Stimulated activated CD8-positive, alpha-beta memory T cell treated with anti-CD3 and anti-CD28 coated beads, Interleukin-15, amount 100 ng/mL, for 24 hours (primary cell): ENCODE results near the gene DMKN.

ENCODE experiments used
- DNase-seq: peaks from one replicate; pipeline ENCODE4 v3.0.0-alpha.2; 2020; ENCODE audit warnings: low read depth

The DMKN gene

DNA sequence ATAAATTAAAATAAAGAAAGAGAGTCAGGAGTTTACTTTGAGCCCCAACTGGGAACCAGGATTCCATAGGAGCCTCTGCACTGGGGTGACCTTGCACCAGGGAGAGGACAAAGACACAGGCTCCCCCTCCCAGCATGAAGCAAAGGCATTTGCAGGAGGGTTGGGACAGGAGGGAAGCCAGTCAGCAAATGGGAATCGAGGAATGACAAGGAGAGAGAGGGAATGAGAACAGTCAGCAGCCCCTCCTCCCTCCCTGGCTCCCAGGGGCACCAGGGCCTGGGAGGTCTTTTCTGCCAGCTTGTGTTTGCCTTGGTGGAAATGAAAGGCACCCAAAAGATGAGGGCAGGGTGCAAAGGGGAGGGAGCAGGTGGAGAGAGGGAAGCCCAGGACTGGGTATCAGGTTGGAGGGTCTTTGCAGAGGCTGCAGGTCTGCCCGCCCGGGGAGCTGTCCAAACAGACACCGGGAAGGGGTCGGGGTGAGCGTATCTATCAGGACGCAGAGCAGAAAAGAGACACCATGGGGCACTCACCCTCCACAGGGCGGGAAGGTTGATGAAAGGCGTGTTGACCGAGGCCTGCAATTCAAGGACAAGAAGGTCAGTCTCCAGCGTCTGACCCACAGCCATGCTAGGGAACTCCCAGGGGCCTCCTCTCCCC is 10.9 kb upstream of the DMKN start:
- no peak for DNase-seq

DNA sequence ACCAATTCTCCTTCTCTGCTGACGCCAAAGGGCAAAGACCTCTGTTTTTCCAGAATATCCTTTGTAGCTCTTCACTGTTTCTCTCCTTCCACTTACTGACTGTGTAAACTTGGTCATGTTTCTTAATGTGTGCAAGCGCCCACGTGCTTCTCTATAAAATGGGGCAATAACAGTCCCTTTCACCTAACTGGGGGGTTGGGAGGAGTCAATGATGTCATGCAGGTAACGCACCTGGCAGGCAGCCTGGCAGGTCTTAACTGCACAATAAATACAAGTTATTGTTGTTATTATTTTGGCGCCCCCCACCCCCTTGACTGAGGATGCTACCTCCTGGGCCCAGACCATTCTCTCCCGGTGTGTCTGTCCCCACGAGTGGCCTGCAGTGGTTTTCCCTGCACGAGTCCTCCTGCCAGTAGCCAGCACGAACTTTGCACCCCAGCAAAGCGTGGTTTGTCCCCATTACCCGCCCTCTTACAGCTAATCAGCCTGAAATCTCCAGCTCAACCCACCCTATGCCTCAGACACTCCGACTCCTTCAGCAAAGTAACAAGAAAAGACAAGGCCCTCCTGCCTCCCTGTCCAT is 9.4 kb upstream of the DMKN start:
- DNase-seq: no peak

DNA sequence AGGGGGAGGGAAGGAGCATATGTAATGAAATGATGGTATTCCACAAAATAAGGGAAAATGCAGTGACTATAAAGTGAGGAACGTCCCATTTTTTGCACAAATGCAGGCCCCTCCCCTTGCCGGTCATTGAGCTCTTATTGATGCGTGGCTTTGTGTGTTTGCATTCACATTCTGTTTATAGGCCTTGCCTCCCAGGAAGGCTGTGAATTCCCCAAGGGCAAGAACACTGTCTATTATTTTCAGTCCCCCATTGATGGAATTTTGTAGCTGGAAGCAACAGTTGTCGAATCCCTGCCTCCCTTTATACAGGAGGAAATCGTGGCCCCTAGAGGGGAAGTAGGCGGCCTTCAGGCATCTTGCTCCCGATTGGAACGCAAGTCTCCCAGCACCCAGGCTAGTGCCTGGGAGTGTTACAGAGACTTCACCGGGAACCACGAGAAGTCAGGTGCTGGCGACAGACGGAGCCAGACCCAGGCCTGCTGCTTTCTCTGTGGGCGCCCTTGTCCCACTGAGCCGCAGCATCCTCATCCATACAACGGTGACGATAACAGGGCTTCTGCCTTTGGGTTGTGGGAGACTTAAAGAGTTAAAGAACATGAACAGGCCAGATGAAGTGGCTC is 7.8 kb upstream of the DMKN start:
- DNase-seq: no peak

DNA sequence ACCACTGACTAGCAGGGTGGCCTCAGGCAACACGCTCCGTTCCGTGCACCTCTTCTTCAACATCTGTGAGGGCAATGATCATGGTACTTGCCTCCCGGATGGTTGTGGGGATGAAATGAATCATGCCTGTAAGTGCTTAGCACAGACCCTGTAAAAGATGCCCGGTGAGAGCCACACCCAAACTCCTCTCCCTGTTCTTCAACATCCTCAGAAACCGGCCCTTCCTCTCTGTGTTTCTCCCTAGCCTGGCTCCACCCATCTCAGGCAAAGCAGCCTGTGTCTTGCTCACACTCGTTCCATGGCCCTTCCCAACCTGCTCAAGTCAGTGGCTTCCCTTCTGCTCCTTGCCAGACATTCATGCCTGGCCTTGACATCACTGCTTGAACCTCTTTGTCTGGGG is 5.8 kb upstream of the DMKN start:
- no peak for DNase-seq

DNA sequence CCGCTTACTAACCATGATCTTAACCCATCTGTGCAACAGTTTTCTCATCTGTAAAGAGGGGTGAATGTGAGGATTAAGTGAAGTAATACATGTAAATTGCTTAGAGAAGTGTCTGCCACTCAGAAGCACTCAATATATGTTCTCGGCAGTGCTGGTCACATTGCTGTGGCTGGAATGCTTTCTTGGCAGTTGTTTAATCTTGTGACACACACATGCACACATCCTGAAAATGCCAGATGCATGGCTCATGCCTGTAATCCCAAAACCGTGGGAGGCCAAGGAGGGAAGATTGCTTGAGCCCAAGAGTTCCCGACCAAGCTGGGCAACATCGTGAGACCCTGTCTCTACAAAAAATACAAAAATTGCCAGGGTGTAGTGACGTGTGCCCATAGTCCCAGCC is 4.9 kb upstream of the DMKN start:
- DNase-seq: no peak

DNA sequence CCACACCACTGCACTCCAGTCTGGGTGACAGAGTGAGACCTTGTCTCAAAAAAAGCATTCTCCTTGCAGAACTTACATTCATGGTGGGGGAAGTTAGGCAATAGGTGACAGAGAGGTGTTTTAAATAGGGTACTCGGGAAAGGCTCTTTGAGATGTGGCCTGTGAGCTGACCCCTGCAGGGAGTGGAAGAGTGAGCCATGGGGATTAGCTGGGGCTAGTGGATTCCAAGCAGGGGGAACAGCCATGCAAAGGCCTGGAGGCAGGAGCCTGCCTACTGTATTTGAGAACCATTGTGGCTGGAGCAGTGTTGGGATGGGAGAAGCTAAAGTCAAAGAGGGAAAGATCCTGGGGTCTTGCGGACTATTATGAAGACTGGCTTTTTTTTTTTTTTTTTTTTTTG is 3.9 kb upstream of the DMKN start:
- DNase-seq: no peak

DNA sequence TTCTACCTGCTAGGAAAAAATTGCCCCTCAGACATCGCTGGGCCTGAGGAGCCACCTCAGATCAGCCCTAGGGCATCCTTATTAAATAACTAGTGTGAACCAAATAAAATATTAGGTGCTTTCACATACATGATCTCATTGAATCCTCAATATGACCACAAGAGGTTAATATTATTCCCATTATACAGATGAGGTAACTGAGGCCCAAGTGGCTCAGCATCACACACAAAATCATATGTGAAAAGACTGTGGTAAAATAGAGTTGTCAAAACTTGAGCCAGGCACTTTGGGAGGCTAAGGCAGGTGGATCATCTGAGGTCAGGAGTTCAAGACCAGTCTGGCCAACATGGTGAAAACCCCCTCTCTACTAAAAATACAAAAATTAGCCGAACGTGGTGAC is 2.9 kb upstream of the DMKN start:
- no peak for DNase-seq

DNA sequence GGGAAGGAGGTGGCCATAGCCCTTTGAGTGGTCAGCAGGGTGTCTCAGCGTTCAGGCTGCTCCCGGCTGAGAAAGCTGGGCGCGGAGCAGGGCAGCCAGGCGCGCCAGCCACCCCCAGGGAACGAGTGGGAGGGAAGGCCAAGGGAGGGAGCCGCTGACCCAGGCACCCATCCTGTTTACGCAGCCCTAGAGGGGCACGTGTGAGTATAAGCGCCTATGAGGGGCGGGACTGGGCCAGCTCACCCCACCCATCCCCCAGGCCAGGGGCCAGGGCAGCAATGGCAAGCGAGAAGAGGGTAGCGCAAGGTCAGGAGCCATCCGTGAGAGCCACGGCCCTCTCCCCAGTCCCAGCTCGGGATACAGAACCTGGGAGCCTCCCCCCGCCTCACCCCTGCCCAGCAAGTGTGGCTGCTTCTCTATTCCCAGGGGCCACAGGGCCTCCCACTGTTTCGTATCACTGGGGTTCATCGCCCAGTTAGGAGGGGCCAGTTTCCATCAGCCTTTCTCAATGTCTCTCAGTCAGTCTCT is 897 bp upstream of the DMKN start:
- DNase-seq: no peak

DNA sequence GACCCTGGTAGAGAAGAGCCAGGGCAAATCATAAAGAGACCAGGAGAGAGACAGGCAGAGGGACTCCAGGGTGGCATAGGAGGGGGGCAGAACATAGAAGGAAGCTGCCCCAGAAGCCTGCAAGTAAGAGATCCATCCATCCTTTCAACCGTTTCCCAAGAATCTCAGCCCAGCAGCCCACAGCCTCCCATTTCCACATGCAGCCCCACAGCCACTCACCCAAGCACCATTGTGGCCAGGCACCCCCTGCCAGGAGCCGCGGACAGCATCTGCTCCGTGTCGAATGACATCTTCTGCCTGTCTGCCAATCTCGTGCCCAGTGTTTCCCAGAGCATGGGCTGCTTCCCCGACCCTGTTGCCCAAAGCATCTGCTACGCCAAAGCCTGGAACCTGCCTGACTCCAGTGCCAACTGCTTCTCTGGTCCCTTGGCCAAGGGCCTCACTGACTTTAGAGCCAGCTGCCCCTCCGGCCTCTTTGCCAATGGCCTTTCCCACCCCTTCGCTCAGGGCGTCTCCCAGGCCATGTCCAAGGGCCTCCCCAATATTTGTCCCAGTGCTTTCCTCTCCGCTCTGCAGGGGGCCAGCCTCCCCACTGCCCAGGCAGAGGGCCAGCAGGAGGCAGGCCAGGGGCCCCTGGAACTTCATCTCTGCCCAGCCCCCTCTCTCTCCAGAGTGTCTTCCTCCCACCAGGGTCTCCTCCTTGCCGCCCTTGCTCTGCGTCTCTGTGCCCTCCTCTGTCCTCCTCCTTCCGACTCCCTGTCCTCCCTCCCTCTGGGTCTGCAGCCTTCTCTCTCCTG is 420 bp downstream of the DMKN start:
- no peak for DNase-seq

DNA sequence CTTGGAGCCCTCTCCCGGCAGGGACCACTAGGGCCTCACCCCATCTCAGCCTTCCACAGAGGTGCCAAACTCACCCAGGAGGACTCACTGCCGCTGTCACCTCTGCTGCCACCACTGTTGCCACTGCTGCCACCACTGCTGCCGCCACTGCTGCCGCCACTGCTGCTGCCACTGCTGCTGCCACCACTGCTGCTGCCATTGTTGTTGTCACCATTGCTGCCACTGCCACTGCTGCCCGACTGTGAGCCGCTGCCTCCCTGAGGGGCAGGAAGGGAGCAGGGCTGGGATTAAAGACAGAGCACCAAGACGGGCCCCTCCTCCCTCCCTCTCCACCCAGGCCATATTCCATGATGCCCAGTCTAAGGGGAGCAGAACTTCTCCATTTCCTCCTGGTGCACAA is 2.1 kb downstream of the DMKN start:
- DNase-seq: no peak

DNA sequence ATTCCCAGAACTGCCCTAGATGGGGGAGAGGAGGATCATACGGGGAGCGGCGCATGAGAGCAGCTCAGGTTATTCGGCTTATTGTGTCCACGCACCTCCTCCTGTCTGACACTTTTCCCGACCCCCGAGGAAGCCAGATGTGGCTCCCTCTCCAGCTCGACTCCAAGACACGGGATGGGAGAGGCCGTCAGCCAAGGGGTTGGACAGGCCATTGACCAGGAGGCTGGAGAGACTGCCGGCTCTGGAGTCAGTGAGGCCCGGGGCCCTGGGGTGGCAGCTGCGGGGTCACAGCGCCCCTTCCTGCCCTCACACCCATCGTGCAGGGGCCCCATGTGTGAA is 2.9 kb downstream of the DMKN start:
- no peak for DNase-seq

DNA sequence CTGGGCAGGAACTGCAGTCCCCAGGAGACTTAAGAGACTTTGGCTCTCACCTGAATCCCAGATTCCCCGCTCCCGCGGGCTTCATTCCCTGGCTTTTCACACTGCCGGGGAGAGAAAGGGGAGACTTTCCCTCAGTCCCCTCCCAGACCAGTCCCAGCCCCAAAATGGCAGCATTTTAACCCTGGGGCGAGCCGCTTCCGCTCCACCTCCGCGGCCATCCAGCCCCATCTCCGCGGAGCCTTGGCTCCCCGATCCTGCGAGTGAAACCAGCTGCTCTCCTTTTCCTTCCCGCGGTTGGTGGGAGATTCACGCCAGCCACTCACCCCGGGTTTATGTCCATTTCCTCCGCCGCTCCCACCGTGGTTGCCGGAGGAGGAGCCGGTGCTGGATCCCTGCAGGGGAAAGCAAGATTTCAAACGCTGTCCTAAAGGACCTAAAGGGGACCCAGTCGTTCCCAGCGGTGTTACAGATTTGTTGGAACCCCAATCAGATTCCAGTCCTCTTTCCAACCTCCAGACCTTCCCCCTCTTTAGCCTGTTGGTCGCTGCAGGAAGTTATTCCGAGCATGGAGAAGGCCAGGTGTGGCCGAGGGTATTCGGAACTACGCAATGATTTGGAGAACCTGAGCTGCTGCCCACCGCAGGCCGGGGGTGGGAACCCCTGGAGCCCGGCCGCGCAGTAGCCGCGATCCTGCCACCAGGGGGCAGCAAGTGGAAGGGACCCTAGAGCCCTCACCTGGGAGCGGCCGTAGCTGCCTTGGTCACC is 3.4 kb downstream of the DMKN start:
- peak; percentile 69 for DNase-seq

DNA sequence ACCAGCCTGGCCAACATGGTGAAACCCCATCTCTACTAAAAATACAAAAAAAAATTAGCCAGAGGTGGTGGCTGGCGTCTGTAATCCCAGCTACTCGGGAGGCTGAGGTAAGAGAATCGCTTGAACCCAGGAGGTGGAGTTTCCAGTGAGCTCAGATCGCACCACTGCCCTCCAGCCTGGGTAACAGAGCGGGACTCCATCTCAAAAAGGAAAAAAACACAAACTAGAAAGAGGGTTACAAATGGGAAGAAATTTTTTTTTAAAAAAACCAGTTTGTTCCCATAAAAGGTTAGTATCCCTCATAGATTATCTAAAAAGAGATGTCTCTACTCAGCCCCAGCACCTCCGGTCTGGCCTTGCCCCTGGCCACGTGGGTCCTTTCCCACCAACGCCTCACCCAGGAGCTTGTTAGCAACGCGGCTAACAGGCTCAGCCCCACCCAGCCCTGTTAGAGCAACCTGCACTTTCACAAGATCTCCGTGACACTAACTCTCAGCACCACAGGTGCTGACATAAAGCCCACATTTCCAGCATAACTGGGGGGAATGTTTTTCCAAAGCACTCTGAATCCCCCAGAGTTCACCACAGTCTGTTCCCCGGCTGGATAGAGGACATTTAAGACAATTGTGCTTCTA is 4.3 kb downstream of the DMKN start:
- no peak for DNase-seq

DNA sequence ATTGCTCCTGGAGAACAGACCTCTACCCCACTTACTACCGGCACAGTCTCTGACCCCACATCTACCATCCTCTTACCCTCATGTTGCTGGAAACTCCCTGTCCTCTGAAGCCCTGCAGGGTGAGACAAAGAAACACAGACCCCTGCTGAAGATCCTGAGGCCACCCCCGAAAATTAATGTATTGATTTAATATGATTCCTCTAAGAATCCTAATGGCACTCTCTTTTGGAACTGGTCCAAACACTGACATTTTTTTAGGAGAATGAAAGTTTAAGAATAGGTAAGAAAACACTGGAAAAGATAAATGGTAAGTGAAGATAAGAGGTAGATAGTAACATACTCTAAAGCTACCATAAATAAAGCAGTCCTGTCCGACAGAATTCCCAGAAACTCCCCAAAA is 5.3 kb downstream of the DMKN start:
- DNase-seq: no peak

DNA sequence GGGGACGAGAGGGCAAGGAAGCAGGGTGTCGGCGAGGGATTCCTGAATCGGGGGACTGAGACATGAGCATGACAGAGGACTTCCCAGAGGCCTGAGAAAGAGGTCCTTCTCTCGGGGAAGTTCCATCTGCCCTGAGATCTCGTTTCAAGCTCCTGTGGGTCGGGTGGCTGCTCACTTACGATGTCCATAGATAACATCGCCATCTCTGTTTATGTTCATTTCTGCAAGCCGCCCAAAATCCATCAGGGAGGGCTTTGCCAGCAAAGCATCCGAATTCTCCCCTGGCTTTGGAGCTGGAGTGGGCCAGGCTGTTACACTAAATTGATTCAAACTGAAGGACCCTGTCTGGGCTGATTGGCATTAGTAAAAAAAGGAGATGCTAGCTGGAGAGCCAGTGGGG is 5.9 kb downstream of the DMKN start:
- no peak for DNase-seq

DNA sequence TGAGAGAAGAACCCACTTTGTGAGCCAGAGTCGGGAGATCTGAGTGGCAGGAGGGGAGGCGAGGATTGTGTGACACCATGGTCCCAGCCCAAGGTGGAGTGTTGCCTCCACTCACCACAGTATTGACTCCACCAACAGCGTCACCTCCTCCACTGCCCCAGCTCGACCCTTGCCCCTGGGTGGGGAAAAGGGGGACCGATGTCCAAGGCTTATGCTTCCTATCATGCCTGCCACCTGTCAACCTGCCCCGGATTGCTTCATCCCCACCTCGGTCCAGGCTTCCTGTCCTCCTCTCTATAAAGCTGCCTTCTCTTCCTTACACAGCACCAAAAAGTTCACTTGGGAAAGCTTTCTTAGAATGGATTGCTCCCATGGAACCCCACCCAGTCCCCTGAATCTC is 7.4 kb downstream of the DMKN start:
- no peak for DNase-seq

DNA sequence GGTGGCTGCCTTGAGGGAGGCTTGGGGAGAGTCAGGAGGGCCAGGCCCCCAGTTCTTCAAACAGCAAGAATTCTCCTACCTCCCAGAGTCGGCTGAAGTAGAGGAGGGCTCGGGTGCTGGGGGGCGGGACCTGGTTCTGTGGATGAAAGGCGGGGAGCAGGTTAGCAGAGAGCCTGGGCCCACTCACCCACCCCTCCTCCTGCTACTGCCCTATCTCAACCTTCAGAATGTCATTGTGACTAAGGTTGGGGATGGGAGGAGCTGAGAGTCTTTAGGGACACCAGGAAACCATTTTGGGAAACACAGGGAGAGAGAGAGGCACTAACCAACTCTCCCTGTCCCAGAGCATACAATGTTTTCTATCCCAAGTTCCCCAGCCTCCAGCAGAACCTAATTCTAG is 10.7 kb downstream of the DMKN start:
- no peak for DNase-seq

DNA sequence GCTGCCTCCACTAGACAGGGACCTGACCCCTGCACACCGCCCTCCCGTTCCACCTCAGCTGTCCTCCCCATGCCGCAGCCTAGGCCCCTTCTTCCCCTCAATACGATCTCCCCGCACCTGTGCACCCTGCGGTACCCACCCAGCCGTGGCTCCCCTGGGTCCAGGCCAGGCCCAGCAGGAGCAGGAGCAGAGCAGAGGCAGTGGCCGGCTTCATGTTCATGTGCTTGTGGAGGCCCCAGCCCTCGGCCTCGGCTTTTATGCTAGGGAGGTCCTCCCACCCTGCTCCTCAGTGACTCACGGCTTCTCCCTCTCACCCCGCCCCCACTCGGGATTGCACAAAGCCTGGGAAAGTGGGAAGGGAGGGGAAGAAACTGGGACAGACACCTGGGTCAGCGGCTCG is 11.8 kb downstream of the DMKN start:
- DNase-seq: no peak

DNA sequence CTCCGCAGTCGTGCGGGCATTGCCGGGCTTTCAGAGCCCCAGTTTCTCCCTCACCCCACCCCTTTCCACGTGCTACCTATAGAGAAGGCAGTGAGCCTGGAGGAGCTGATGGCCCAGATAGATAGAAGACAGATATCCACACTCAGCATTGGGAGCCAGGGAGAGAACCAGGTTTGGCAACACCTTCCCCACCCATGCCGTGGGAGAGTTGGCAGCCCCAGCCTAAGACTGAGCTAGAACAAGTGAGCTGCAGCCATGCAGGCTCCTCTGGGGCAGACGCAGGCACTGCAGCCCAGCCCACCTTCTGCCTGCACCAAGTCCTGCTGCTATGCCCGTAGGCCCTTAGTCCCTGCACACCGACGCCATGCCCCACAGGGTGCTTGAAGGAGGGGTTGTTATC is 12.8 kb downstream of the DMKN start:
- no peak for DNase-seq

DNA sequence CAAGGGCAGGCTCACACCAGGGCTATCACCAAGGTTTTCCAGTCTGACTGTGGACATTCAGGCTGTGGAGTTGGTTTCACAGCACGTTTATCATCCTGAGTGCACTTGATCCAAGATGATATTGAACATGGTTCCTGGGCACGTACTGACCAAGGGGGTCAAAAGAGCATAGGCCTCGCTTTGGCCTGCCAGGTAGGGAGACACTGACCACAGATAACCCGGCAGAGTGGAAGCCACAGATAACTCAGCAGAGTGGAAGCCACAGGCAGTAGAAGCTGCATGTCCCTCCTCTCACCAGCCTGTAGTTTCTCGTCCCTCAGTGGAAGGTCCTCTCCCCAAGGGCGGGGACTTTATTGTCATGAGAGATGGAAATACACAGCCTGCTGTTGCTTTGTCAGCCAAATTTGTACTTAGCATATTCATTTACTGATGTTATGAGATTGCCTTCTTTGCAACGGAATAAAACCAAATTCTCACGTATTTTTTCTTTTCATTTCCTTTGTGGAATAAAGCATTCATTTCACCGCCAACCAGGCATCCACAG is 14.4 kb downstream of the DMKN start:
- no peak for DNase-seq

DNA sequence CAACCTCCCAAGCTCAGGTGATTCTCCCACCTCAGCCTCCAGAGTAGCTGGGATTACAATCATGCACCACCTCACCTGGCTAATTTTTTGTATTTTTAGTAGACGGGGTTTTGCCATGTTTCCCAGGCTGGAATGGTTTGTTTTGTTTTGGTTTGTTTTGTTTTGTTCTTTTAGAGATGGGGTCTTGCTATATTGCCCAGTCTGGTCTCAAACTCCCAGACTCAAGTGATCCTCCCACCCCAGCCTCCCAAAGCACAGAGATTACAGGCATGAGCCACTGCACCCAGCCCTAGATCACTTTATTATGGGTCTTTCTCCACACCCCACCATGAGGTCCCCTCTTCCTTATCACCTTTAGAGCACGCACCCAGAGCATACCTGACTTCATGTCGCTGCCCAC is 15.2 kb downstream of the DMKN start:
- DNase-seq: no peak

DNA sequence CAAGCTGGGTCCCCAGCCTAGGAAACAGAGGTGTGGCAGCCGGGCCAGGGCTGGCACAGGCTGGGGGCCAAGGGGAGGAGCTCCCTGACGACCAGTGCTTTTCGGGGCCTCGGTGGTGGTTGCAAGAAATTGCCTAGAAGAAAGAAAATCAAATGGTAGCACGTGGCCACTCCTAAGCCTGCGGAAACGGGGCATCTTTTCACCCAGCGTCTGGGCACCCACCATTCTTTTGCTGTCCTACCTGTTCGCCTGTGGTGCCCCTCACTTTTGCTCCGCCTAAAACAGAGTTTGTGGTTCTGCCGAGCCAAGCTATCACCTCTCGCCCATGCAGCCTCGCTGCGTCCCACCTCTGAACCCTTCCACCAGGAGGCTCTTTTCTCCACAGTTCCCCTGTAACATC is 16.0 kb downstream of the DMKN start:
- no peak for DNase-seq
